Astrocyte of the cerebellum (primary cell): ENCODE results near the gene PSPH.
"Not testable (repeated sequence)": the region's sequence is repeated elsewhere in the genome, so short reads cannot be mapped to it uniquely, and the experiment has no call there.

ENCODE experiments used
- DNase-seq: peaks from one replicate; pipeline ENCODE4 v3.0.0-alpha.2; 2011; ENCODE audit warnings: low read depth
- H3K4me3 ChIP-seq: 2 replicates; pipeline ENCODE4 v1.5.1; 2011; ENCODE audit warnings: mild to moderate bottlenecking, low read depth, low read length, moderate library complexity
- in situ Hi-C: cut with HindIII; loops from 2 replicates; pipeline ENCODE4 v1.10.0; 2017; ENCODE audit warnings: low sequenced_read_pairs
- TF ChIP-seq, protein P1 (sequence below): IDR thresholded peaks from 2 replicates; pipeline ENCODE4 v1.5.1; 2012; ENCODE audit warnings: low read length, low read depth, moderate library complexity, mild to moderate bottlenecking; ENCODE audit errors: missing control alignments

PSPH gene

DNA sequence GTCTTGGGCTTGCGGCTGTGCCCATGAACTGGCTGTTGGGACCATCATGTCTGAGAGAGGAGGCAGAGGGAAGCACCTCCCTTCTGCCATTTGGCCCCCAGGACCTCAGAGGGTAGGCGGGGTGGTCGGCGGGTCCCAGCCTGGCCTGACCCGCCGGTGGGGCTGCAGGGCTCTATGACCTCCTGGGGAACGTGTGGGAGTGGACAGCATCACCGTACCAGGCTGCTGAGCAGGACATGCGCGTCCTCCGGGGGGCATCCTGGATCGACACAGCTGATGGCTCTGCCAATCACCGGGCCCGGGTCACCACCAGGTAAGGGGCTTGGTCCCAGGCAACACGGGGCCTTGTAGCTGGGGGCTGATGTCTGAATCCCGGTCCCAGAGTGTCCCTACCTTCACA, 27.0 kb upstream of the PSPH start:
- H3K4me3 ChIP-seq: no peak overlapping the region
- in situ Hi-C loops: no loop called here
- TF ChIP-seq, protein P1, sequence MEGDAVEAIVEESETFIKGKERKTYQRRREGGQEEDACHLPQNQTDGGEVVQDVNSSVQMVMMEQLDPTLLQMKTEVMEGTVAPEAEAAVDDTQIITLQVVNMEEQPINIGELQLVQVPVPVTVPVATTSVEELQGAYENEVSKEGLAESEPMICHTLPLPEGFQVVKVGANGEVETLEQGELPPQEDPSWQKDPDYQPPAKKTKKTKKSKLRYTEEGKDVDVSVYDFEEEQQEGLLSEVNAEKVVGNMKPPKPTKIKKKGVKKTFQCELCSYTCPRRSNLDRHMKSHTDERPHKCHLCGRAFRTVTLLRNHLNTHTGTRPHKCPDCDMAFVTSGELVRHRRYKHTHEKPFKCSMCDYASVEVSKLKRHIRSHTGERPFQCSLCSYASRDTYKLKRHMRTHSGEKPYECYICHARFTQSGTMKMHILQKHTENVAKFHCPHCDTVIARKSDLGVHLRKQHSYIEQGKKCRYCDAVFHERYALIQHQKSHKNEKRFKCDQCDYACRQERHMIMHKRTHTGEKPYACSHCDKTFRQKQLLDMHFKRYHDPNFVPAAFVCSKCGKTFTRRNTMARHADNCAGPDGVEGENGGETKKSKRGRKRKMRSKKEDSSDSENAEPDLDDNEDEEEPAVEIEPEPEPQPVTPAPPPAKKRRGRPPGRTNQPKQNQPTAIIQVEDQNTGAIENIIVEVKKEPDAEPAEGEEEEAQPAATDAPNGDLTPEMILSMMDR: no peak
- no peak for DNase-seq

DNA sequence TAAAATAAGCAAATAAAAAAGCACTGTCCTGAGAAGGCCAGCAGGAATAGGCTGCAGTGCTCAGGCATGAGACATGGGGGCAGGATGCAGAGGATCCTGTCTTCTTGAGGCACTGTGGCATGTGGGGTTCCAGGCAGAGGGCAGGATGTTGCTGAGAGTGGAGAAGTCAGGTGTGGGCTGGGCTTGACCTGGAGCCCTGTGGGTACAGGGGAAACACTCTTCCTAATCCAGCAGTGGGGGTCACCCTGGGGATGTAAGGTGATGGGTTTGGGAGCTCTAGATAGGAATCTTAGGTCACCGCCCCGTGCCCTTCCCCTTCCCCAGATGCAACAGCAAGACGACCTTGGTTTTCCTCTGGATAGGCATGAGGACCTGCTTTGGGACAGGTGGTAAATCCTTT, 26.4 kb upstream of the PSPH start:
- in situ Hi-C loops: no loop called here
- H3K4me3 ChIP-seq: no peak overlapping the region
- no peak for DNase-seq
- TF ChIP-seq, protein P1: no peak

DNA sequence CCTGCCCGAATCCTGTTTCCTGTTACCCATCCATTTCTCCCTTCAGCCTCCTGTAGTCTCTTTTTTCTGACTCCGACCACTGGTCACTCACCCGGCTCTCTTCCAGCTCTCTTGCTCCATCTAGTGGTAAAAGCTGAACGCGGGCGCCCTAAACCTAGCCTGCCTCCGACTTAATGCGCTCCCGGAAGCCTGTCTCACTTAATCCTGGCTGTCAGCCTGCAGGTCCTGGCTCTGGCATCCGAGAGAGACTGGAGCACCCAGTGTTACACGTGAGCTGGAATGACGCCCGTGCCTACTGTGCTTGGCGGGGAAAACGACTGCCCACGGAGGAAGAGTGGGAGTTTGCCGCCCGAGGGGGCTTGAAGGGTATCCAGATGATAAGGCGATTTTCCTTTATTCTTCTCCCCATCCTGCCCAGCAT, 23.1 kb upstream of the PSPH start:
- TF ChIP-seq, protein P1: peak; percentile 95
- H3K4me3 ChIP-seq: no peak overlapping the region
- peak; percentile 73 for DNase-seq
- in situ Hi-C loops: no loop called here

DNA sequence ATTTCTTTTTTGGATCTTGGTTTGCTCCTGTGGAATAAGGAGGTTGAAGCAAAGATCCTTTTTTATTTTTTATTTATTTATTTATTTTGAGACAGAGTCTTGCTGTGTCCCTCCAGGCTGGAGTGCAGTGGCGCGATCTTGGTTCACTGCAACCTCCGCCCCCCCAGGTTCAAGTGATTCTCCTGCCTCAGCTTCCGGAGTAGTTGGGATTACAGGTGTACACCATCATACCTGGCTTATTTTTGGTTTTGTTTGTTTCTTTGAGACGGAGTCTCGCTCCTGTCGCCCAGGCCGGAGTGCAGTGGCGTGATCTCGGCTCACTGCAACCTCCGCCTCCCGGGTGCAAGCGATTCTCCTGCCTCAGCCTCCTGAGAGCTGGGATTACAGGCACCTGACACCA, 15.1 kb upstream of the PSPH start:
- not testable (repeated sequence) for H3K4me3 ChIP-seq, DNase-seq
- in situ Hi-C loops: loop anchor here (10.0 kb wide), 1 partner anchor 642 kb away; no protein-coding TSS in a partner anchor

DNA sequence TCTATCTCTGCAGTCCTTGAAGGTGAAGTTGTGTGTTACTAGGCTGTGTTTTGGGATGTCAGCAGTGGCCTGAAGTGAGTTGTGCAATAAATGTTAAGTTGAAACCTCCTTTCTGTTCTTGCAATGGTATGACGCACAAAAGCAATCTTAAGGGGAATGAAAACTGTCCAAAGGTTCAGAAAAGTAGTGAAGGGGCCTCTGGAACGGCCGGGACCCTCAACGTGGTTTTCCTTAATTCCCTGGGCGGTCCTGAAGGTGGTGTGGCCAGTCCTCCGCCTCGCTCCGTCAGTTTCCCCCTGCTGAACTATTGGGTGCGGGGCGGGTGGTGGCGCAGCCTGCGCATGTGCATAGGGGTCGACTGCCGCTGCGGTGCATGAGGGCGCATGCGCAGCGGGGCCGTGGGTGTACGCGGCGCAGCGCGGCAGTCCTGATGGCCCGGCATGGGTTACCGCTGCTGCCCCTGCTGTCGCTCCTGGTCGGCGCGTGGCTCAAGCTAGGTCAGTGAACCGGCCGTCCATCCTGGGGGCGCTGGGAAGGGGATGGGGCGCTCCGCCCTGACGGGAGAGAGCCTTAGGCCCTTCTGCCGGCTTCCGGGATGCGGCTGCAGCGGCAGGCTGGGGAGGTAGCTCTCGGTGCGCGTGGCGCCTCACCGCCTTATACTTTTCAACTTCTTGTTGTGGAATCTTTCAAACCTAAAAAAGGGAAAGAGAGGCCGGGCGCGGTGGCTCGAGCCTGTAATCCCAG, 12.8 kb upstream of the PSPH start, which contains the start of gene SUMF2:
TSS of gene SUMF2 (plus strand) at position 405 of the 744 bp plus-strand sequence. CDS start at position 431, 26 bp downstream.
- peak within 1 kb of the TSS; percentile 79 for H3K4me3 ChIP-seq
- peak; percentile 56 for DNase-seq
- in situ Hi-C loops: loop anchor here (10.0 kb wide), 1 partner anchor 639 kb away; no protein-coding TSS in a partner anchor
- TF ChIP-seq, protein P1: peak; percentile 13

DNA sequence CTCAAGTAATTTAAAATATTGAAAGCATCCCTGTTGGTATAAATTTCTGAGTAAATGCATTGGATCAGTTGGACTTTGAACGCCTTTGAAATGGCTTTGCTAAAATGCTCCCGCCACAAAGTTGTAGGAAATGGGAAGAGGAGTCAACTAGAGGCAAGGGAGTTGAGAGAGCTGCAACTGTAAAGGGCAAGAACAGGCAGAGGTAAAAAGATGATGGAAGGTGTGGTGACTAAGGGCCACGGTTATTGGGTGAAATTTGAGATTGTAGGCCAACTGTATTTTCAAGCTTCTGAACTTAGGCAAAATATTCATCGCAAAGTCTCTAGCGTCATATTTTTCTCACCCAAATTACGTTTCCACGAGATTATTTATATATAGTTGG, 12.2 kb upstream of the PSPH start:
- TF ChIP-seq, protein P1: no peak
- peak overlapping the region; percentile 79 for H3K4me3 ChIP-seq
- in situ Hi-C loops: loop anchor here (10.0 kb wide), 1 partner anchor 639 kb away; no protein-coding TSS in a partner anchor
- no peak for DNase-seq

DNA sequence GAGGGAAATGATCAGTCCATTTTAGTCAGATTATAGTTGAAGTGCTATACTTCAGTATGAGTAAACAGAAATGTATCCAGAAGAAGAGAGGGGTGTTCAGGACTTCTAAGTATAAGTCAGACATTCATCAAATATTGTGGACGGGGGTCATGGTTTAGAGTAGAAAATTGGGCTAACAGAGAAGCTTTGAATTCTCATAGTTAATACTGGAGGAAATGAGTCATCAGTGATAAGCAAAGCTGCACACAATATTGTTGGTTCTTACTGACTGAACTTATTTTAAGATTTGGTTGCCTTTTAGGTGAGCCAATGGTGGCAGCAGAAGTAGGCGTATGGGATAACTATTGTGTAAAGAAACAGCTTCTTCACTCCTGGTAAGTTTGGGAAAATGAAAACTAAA, 11.1 kb upstream of the PSPH start:
- no peak overlapping the region for H3K4me3 ChIP-seq
- in situ Hi-C loops: loop anchor here (10.0 kb wide), 1 partner anchor 638 kb away; no protein-coding TSS in a partner anchor
- DNase-seq: no peak
- TF ChIP-seq, protein P1: no peak
